HEK293 (cell line): ENCODE results near the gene PSMD9.

ENCODE experiments used
- CTCF ChIA-PET: fragments of 350-600 bp; formaldehyde crosslinking; extraction: SDS; loops from one replicate; lab custom pipeline; 2021; ENCODE audit warnings: antibody characterized with exemption; lab: Yijun Ruan, JAX
- POLR2A ChIA-PET: fragments of 300-600 bp; formaldehyde crosslinking; extraction: SDS; loops from one replicate; lab custom pipeline; 2020; ENCODE audit warnings: antibody characterized with exemption, inconsistent platforms; lab: Yijun Ruan, JAX
- H3K27ac ChIP-seq: fragments of 200-500 bp; sonication (Bioruptor generic); 2 replicates; pipeline ENCODE4 v1.5.1; 2014; ENCODE audit warnings: low read depth, low read length, control low read depth, inconsistent platforms; ENCODE audit errors: extremely low read depth
- H3K36me3 ChIP-seq, 2 experiments: fragments of 200-500 bp in 1 of 2; sonication (Bioruptor generic) in 1 of 2; 1 replicate in 1 of 2; 2 replicates in 1 of 2; pipeline ENCODE4 v1.5.1; 2014 to 2017; ENCODE audit warnings: inconsistent platforms in 2 of 2, low read length in 2 of 2; ENCODE audit not compliant: control insufficient read depth in 2 of 2, insufficient read depth in 1 of 2
- H3K4me1 ChIP-seq: fragments of 200-500 bp; sonication (Bioruptor generic); 2 replicates; pipeline ENCODE4 v1.5.1; 2014; ENCODE audit warnings: mild to moderate bottlenecking, low read length, inconsistent platforms; ENCODE audit not compliant: control insufficient read depth, insufficient read depth
- H3K4me3 ChIP-seq: 2 replicates; pipeline ENCODE4 v1.5.1; 2011; ENCODE audit warnings: low read depth, mild to moderate bottlenecking, control low read depth, low read length, moderate library complexity
- H3K9me3 ChIP-seq: fragments of 200-500 bp; sonication (Bioruptor generic); 2 replicates; pipeline ENCODE4 v1.5.1; 2014; ENCODE audit warnings: low read depth, low read length, inconsistent platforms; ENCODE audit not compliant: control insufficient read depth, insufficient read depth
- BCL6B ChIP-seq: fragments of 450-650 bp; formaldehyde crosslinking; IDR thresholded peaks from 2 replicates; pipeline ENCODE4 v1.5.1; 2017; ENCODE audit warnings: missing biosample characterization, missing genetic modification characterization
- IKZF3 ChIP-seq: fragments of 450-650 bp; IDR thresholded peaks from 2 replicates; pipeline ENCODE4 v1.5.0; 2018; ENCODE audit warnings: missing biosample characterization, mild to moderate bottlenecking, missing genetic modification characterization, moderate library complexity
- INSM2 ChIP-seq: fragments of 450-650 bp; formaldehyde crosslinking; IDR thresholded peaks from 2 replicates; pipeline ENCODE4 v1.5.1; 2016; ENCODE audit warnings: missing biosample characterization, missing genetic modification characterization
- KLF10 ChIP-seq: fragments of 450-650 bp; IDR thresholded peaks from 2 replicates; pipeline ENCODE4 v1.5.1; 2018; ENCODE audit warnings: missing biosample characterization, mild to moderate bottlenecking, missing genetic modification characterization
- KLF17 ChIP-seq: fragments of 450-650 bp; formaldehyde crosslinking; IDR thresholded peaks from 2 replicates; pipeline ENCODE4 v1.5.1; 2016; ENCODE audit warnings: missing biosample characterization, missing genetic modification characterization
- PRDM10 ChIP-seq: fragments of 450-650 bp; formaldehyde crosslinking; IDR thresholded peaks from 2 replicates; pipeline ENCODE4 v1.5.1; 2016; ENCODE audit warnings: missing biosample characterization, missing genetic modification characterization
- SP3 ChIP-seq: fragments of 450-650 bp; formaldehyde crosslinking; IDR thresholded peaks from 2 replicates; pipeline ENCODE4 v1.5.1; 2016; ENCODE audit warnings: missing biosample characterization, missing genetic modification characterization
- ZBTB8A ChIP-seq: fragments of 450-650 bp; formaldehyde crosslinking; IDR thresholded peaks from 2 replicates; pipeline ENCODE4 v1.5.1; 2016; ENCODE audit warnings: missing biosample characterization, missing genetic modification characterization
- ZFHX2 ChIP-seq: fragments of 450-650 bp; formaldehyde crosslinking; conservative IDR thresholded peaks from 2 replicates; pipeline ENCODE4 v1.5.1; 2016; ENCODE audit warnings: missing biosample characterization, missing genetic modification characterization
- ZNF121 ChIP-seq: fragments of 450-650 bp; formaldehyde crosslinking; IDR thresholded peaks from 2 replicates; pipeline ENCODE4 v1.5.1; 2016; ENCODE audit warnings: missing biosample characterization, missing genetic modification characterization
- ZNF146 ChIP-seq: fragments of 450-650 bp; formaldehyde crosslinking; IDR thresholded peaks from 2 replicates; pipeline ENCODE4 v1.5.1; 2016; ENCODE audit warnings: missing biosample characterization, missing genetic modification characterization
- ZNF169 ChIP-seq: fragments of 450-650 bp; formaldehyde crosslinking; IDR thresholded peaks from 2 replicates; pipeline ENCODE4 v1.5.1; 2016; ENCODE audit warnings: missing biosample characterization, missing genetic modification characterization
- ZNF174 ChIP-seq: fragments of 450-650 bp; formaldehyde crosslinking; IDR thresholded peaks from 2 replicates; pipeline ENCODE4 v1.5.0; 2017; ENCODE audit warnings: missing biosample characterization, mild to moderate bottlenecking, missing genetic modification characterization
- ZNF2 ChIP-seq: fragments of 450-650 bp; formaldehyde crosslinking; IDR thresholded peaks from 2 replicates; pipeline ENCODE4 v1.5.1; 2016; ENCODE audit warnings: missing biosample characterization, missing genetic modification characterization
- ZNF302 ChIP-seq: fragments of 450-650 bp; formaldehyde crosslinking; IDR thresholded peaks from 2 replicates; pipeline ENCODE4 v1.5.1; 2016; ENCODE audit warnings: missing biosample characterization, missing genetic modification characterization, low read depth
- ZNF404 ChIP-seq: fragments of 450-650 bp; formaldehyde crosslinking; IDR thresholded peaks from 2 replicates; pipeline ENCODE4 v1.5.1; 2017; ENCODE audit warnings: missing biosample characterization, missing genetic modification characterization
- ZNF580 ChIP-seq: fragments of 450-650 bp; formaldehyde crosslinking; IDR thresholded peaks from 2 replicates; pipeline ENCODE4 v1.5.1; 2016; ENCODE audit warnings: missing biosample characterization, missing genetic modification characterization
- ZNF623 ChIP-seq: fragments of 450-650 bp; formaldehyde crosslinking; IDR thresholded peaks from 2 replicates; pipeline ENCODE4 v1.5.1; 2016; ENCODE audit warnings: missing biosample characterization, missing genetic modification characterization
- ZNF624 ChIP-seq: fragments of 450-650 bp; formaldehyde crosslinking; IDR thresholded peaks from 2 replicates; pipeline ENCODE4 v1.5.1; 2017; ENCODE audit warnings: missing biosample characterization, missing genetic modification characterization
- ZNF639 ChIP-seq: fragments of 450-650 bp; formaldehyde crosslinking; IDR thresholded peaks from 2 replicates; pipeline ENCODE4 v1.5.1; 2016; ENCODE audit warnings: missing biosample characterization, missing genetic modification characterization
- ZNF654 ChIP-seq: fragments of 450-650 bp; formaldehyde crosslinking; IDR thresholded peaks from 2 replicates; pipeline ENCODE4 v1.5.1; 2016; ENCODE audit warnings: low read depth, missing biosample characterization, missing genetic modification characterization
- ZNF76 ChIP-seq: fragments of 450-650 bp; formaldehyde crosslinking; IDR thresholded peaks from 2 replicates; pipeline ENCODE4; 2016; ENCODE audit warnings: low read depth, missing biosample characterization, missing genetic modification characterization, borderline replicate concordance
- ZNF768 ChIP-seq: fragments of 450-650 bp; formaldehyde crosslinking; IDR thresholded peaks from 2 replicates; pipeline ENCODE4 v1.5.1; 2018; ENCODE audit warnings: missing biosample characterization, mild to moderate bottlenecking, missing genetic modification characterization
- ZNF777 ChIP-seq: fragments of 450-650 bp; formaldehyde crosslinking; IDR thresholded peaks from 2 replicates; pipeline ENCODE4 v1.5.1; 2017; ENCODE audit warnings: missing biosample characterization, missing genetic modification characterization, borderline replicate concordance

The PSMD9 gene

GRCh38 chr12:121888478-121889273 is at the start of gene PSMD9 (continued):
- TF ChIP-seq KLF17 (tag by site-specific recombination) (peak; percentile 38; the same call in 1 of the 2 replicates), ZNF169 (tag by site-specific recombination) (no peak), ZNF302 (tag by site-specific recombination) (no peak), ZNF174 (no peak; the same call in 1 of the 2 replicates), ZNF146 (0 out of 2 replicates have a peak, but pooled peaks have one; percentile 24), ZNF404 (tag by site-specific recombination) (no peak), ZNF623 (tag by site-specific recombination) (no peak), ZNF777 (tag by site-specific recombination) (0 out of 2 replicates have a peak, but pooled peaks have one; percentile 31), ZNF768 (tag by site-specific recombination) (no peak), ZNF624 (tag by site-specific recombination) (no peak), ZNF654 (tag by site-specific recombination) (peak; percentile 90)
- TF ChIP-seq, all 188 proteins: peak for 89

GRCh38 chr12:121839106-121839992 is 49.2 kb upstream of the PSMD9 start:
- Histone ChIP-seq H3K36me3 (no peaks in the 10 kb centered on the region), H3K4me3 (peak overlapping the region; percentile 55), H3K27ac (peak overlapping the region; percentile 46; the same call in 1 of the 2 replicates), H3K9me3 (no peaks in the 10 kb centered on the region), H3K4me1 (peaks cover 5% of the 10 kb centered on the region; the same call in 1 of the 2 replicates)
- ChIA-PET POLR2A (interaction anchor here (0.6 to 1.0 kb wide), 7 partner anchors 29 to 599 kb away, joined by 3 to 5 read pairs (median 3); partner anchors contain the start of gene PSMD9), CTCF (interaction anchor here (1.0 to 3.6 kb wide), 4 partner anchors 15 to 45 kb away, joined by 3 to 24 read pairs (median 14); partner anchors contain the start of gene RHOF)
- peak; percentile 42; the same call in 1 of the 2 replicates for TF ChIP-seq INSM2 (tag by site-specific recombination)
- peak; percentile 56; the same call in 1 of the 2 replicates for TF ChIP-seq ZNF2
- no peak for TF ChIP-seq ZNF121 (tag by site-specific recombination)
- TF ChIP-seq ZNF76: no peak
- TF ChIP-seq KLF10 (tag by site-specific recombination): peak; percentile 87
- TF ChIP-seq ZFHX2: peak; percentile 87
- TF ChIP-seq IKZF3 (tag by site-specific recombination): 0 out of 2 replicates have a peak, but pooled peaks have one; percentile 31
- TF ChIP-seq ZNF639: 0 out of 2 replicates have a peak, but pooled peaks have one; percentile 16
- TF ChIP-seq PRDM10 (tag by site-specific recombination): peak; percentile 43
- TF ChIP-seq BCL6B: peak; percentile 58; the same call in 1 of the 2 replicates
- TF ChIP-seq ZNF580: no peak
- peak; percentile 37; the same call in 1 of the 2 replicates for TF ChIP-seq ZBTB8A (tag by site-specific recombination)
- TF ChIP-seq SP3 (tag by site-specific recombination): peak; percentile 99
